ENCODE data around the gene MED8. TPM values are rescaled to one million over a fixed set of nuclear protein-coding genes. Genes with fewer than 3 reads are reported as not detected.

Gene MED8
- total and polyA plus RNA-seq, 7 experiments from 2014 or later, result 14.5 to 53.8 (median 30.1) TPM

DNA sequence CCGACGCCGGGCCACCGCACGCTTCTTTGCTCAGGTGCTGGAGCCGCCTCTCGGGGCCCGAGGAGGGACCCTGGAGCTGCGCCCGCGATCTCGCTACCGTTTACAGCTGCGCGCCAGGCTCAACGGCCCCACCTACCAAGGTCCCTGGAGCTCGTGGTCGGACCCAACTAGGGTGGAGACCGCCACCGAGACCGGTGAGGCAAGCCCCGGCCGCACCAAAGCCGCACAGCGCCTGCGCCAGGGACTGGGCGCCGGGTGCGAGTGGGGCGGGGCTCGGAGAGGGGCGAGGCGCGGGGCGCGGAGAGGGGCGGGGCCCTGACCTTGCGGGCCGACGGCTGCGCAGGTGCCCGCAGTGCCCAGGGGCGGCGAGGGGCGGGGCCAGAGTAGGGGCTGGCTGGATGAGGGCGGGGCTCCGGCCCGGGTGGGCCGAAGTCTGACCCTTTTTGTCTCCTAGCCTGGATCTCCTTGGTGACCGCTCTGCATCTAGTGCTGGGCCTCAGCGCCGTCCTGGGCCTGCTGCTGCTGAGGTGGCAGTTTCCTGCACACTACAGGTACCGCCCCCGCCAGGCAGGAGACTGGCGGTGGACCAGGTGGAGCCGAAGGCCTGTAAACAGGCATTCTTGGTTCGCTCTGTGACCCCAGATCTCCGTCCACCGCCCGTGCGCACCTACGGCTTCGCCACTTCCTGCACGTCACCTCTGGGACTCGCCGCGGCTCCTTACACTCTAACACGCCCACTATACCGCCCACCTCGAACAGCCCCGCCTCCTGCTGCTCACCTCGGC, 40.6 kb downstream of the MED8 start:
- peak overlapping the region; percentile 35 for H3K4me3 ChIP-seq (ENCODE audit: low read length)
- H3K4me1 ChIP-seq (ENCODE audit: control insufficient read depth in 2 of 2, insufficient read depth in 2 of 2, low read length in 2 of 2), result peaks cover 0 to 4% of the 10 kb centered on the region in 2 donors
- Mint-ChIP-seq H3K9me3 (no peaks in the 10 kb centered on the region), H3K4me3 (peak overlapping the region; percentile 68 to 89 (median 79)), H3K4me1 (peaks cover 8 to 11% (median 9%) of the 10 kb centered on the region in 7 donors), H3K27me3 (no peaks in the 10 kb centered on the region), H3K27ac (peak overlapping the region; percentile 60 to 97 (median 94)), H3K36me3 (no peaks in the 10 kb centered on the region)
- no peaks in the 10 kb centered on the region for H3K27me3 ChIP-seq (ENCODE audit: control insufficient read depth in 2 of 2, insufficient read depth in 2 of 2, low read length in 2 of 2)
- intact Hi-C loops (cut with micrococcal nuclease), result loop anchor here in 1 of 2 donors (1.0 kb wide), 2 partner anchors 9 to 19 kb away; partner anchors contain the start of genes CDC20 and ELOVL1
- no peaks in the 10 kb centered on the region for H3K9me3 ChIP-seq (ENCODE audit: control insufficient read depth in 2 of 3, low read length in 3 of 3)
- POLR2A ChIA-PET, result interaction anchor here (0.9 to 1.3 kb wide), 2 partner anchors 10 to 41 kb away, joined by 4 read pairs; partner anchors contain the start of gene CDC20
- DNase-seq, result peak; percentile 26 to 79 (median 58)
- H3K27ac ChIP-seq (ENCODE audit: low read depth, low read length), result peak overlapping the region; percentile 79
- no peaks in the 10 kb centered on the region for H3K36me3 ChIP-seq (ENCODE audit: control insufficient read depth in 2 of 3, insufficient read depth in 3 of 3, low read length in 3 of 3)
- CTCF ChIA-PET, result no interaction called here
- ATAC-seq, result peak; percentile 91

DNA sequence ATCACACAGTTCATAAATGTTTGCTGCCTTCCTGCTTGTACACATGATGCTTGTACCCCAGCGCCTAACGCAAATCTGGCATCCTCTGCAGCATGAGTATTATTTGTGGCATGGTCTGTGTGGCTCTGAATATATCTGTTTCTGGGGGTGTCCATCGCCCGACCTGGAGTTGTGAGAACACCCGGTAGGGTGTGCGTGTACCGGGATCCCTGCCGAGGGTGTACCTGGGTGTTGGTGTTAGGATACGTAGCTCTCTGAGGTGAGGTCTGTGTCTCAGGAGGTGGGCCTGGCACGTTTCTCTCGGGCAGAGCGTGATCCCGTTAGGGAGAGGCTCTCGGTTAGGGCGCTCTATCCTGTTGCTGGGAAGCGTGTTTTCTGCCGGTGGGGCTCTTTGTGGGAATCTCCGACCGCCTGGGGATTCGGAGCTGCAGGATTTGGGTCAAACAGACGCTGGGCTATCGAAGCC, 41.2 kb downstream of the MED8 start:
- peaks cover 8 to 11% (median 9%) of the 10 kb centered on the region in 7 donors for H3K4me1 Mint-ChIP-seq
- peak overlapping the region in 5 of 9 donors; percentile 23 to 85 (median 33) for H3K27ac Mint-ChIP-seq
- H3K9me3 Mint-ChIP-seq, result no peaks in the 10 kb centered on the region
- Histone ChIP-seq H3K9me3 (ENCODE audit: control insufficient read depth in 2 of 3, low read length in 3 of 3) (no peaks in the 10 kb centered on the region), H3K36me3 (ENCODE audit: control insufficient read depth in 2 of 3, insufficient read depth in 3 of 3, low read length in 3 of 3) (no peaks in the 10 kb centered on the region), H3K27ac (ENCODE audit: low read depth, low read length) (peak overlapping the region; percentile 79), H3K27me3 (ENCODE audit: control insufficient read depth in 2 of 2, insufficient read depth in 2 of 2, low read length in 2 of 2) (no peaks in the 10 kb centered on the region), H3K4me1 (ENCODE audit: control insufficient read depth in 2 of 2, insufficient read depth in 2 of 2, low read length in 2 of 2) (peaks cover 0 to 4% of the 10 kb centered on the region in 2 donors), H3K4me3 (ENCODE audit: low read length) (peak overlapping the region; percentile 27)
- ChIA-PET CTCF (no interaction called here), POLR2A (interaction anchor here (0.9 to 1.3 kb wide), 2 partner anchors 10 to 42 kb away, joined by 4 read pairs; partner anchors contain the start of gene CDC20)
- no peaks in the 10 kb centered on the region for H3K36me3 Mint-ChIP-seq
- ATAC-seq, result no peak
- peak overlapping the region in 6 of 10 donors; percentile 27 to 80 (median 61) for H3K4me3 Mint-ChIP-seq
- H3K27me3 Mint-ChIP-seq, result no peaks in the 10 kb centered on the region
- intact Hi-C loops (cut with micrococcal nuclease), result no loop called here
- no peak for DNase-seq

DNA sequence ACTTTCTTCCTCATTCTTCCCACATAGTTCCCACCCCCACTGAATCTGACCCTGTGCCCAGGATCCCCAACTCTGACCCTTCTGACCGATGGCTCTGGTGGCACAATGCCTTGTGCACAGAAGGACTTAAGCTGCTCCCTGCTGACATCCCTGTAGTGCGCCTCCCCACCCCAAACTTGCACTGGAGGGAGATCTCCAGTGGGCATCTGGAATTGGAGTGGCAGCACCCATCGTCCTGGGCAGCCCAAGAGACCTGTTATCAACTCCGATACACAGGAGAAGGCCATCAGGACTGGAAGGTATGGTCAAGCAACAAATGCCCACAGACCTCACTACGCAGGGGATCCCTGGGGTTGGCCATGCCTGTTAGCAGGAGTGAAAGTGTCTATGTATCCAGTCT, 43.0 kb downstream of the MED8 start:
- ChIA-PET POLR2A (no interaction called here), CTCF (no interaction called here)
- H3K27ac ChIP-seq (ENCODE audit: low read depth, low read length), result no peak overlapping the region
- H3K4me3 ChIP-seq (ENCODE audit: low read length), result no peak overlapping the region
- no peaks in the 10 kb centered on the region for H3K9me3 ChIP-seq (ENCODE audit: control insufficient read depth in 2 of 3, low read length in 3 of 3)
- Mint-ChIP-seq H3K27me3 (no peaks in the 10 kb centered on the region), H3K36me3 (no peaks in the 10 kb centered on the region), H3K27ac (no peak overlapping the region), H3K4me3 (no peak overlapping the region), H3K4me1 (peaks cover 5 to 11% (median 8%) of the 10 kb centered on the region in 7 donors), H3K9me3 (no peaks in the 10 kb centered on the region)
- ATAC-seq, result no peak
- peaks cover 0 to 4% of the 10 kb centered on the region in 2 donors for H3K4me1 ChIP-seq (ENCODE audit: control insufficient read depth in 2 of 2, insufficient read depth in 2 of 2, low read length in 2 of 2)
- DNase-seq, result no peak
- no peaks in the 10 kb centered on the region for H3K27me3 ChIP-seq (ENCODE audit: control insufficient read depth in 2 of 2, insufficient read depth in 2 of 2, low read length in 2 of 2)
- no peaks in the 10 kb centered on the region for H3K36me3 ChIP-seq (ENCODE audit: control insufficient read depth in 2 of 3, insufficient read depth in 3 of 3, low read length in 3 of 3)
- intact Hi-C loops (cut with micrococcal nuclease), result no loop called here

DNA sequence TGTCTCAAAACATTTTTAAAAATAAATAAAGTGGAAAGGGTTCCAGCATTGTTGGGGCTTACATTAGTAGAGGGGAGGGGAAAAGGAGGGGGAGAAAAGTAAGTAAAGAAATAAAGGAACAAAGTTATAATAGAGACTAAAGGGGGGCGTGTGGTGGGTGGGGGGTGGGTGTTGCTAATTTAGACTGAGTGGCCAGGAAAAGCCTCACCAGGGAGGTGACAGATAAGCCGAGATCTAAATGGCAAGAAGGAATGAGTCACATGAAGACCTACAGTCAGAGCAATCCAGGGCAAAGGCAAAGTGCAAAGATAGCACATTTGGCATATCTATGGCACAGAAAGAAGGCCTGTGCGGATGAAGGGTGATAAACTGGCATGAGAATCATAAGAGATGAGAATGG, 44.5 kb downstream of the MED8 start:
- no peak overlapping the region for H3K4me3 Mint-ChIP-seq
- no peak for DNase-seq

DNA sequence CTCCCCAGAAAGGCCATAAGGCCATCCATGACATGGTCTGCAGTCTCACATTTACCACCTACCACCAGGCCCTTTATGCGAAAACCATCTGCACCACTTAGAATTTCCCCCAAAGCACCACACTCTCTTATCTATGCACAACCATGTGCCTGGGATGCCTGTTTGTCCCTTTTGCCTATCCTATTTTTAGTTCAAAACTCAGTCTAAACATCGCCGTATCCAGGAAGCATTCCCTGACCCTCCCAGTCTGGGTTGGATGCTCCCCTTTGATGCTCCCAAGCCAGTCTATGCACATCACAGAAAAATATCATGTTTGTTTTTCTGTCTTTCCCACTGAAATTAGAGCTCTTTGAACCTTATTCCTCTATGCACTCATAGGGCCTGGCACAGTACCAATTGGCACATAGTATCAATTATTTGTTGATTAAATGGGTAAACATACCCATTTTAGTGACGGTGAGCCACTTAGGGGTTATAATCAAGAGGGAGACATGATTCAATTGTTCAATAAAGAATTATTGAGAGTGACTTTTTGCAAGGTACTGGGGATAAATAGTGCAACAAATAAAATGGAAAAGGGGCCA, 45.2 kb downstream of the MED8 start:
- Histone ChIP-seq H3K36me3 (ENCODE audit: control insufficient read depth in 2 of 3, insufficient read depth in 3 of 3, low read length in 3 of 3) (no peaks in the 10 kb centered on the region), H3K4me1 (ENCODE audit: control insufficient read depth in 2 of 2, insufficient read depth in 2 of 2, low read length in 2 of 2) (no peaks in the 10 kb centered on the region), H3K4me3 (ENCODE audit: low read length) (no peak overlapping the region), H3K9me3 (ENCODE audit: control insufficient read depth in 2 of 3, low read length in 3 of 3) (no peaks in the 10 kb centered on the region), H3K27me3 (ENCODE audit: control insufficient read depth in 2 of 2, insufficient read depth in 2 of 2, low read length in 2 of 2) (no peaks in the 10 kb centered on the region), H3K27ac (ENCODE audit: low read depth, low read length) (no peak overlapping the region)
- Mint-ChIP-seq H3K9me3 (no peaks in the 10 kb centered on the region), H3K4me1 (peaks cover under 1 to 3% (median 3%) of the 10 kb centered on the region in 7 donors), H3K36me3 (no peaks in the 10 kb centered on the region), H3K27ac (peak overlapping the region in 1 of 9 donors; percentile 2), H3K27me3 (peaks cover 0 to 5% (median 0%) of the 10 kb centered on the region in 5 donors), H3K4me3 (no peak overlapping the region)
- ATAC-seq (no peak), DNase-seq (no peak)
- intact Hi-C loops (cut with micrococcal nuclease), result no loop called here
- ChIA-PET POLR2A (no interaction called here), CTCF (no interaction called here)

More for the DNA sequence above, 44.5 kb downstream of the MED8 start:
- no peaks in the 10 kb centered on the region for H3K9me3 ChIP-seq (ENCODE audit: control insufficient read depth in 2 of 3, low read length in 3 of 3)
- H3K9me3 Mint-ChIP-seq, result no peaks in the 10 kb centered on the region
- no peaks in the 10 kb centered on the region for H3K36me3 ChIP-seq (ENCODE audit: control insufficient read depth in 2 of 3, insufficient read depth in 3 of 3, low read length in 3 of 3)
- CTCF ChIA-PET, result no interaction called here
- ATAC-seq, result no peak
- peaks cover 0 to 4% of the 10 kb centered on the region in 2 donors for H3K4me1 ChIP-seq (ENCODE audit: control insufficient read depth in 2 of 2, insufficient read depth in 2 of 2, low read length in 2 of 2)
- no peaks in the 10 kb centered on the region for H3K27me3 ChIP-seq (ENCODE audit: control insufficient read depth in 2 of 2, insufficient read depth in 2 of 2, low read length in 2 of 2)
- H3K4me3 ChIP-seq (ENCODE audit: low read length), result no peak overlapping the region
- H3K27me3 Mint-ChIP-seq, result peaks cover 0 to 5% (median 0%) of the 10 kb centered on the region in 5 donors
- H3K27ac ChIP-seq (ENCODE audit: low read depth, low read length), result no peak overlapping the region
- intact Hi-C loops (cut with micrococcal nuclease), result no loop called here
- H3K36me3 Mint-ChIP-seq, result no peaks in the 10 kb centered on the region
- POLR2A ChIA-PET, result interaction anchor here (0.6 kb wide), 1 partner anchor 108 kb away, joined by 4 read pairs; no protein-coding TSS in a partner anchor
- H3K27ac Mint-ChIP-seq, result no peak overlapping the region
- H3K4me1 Mint-ChIP-seq, result peaks cover 5 to 11% (median 8%) of the 10 kb centered on the region in 7 donors

DNA sequence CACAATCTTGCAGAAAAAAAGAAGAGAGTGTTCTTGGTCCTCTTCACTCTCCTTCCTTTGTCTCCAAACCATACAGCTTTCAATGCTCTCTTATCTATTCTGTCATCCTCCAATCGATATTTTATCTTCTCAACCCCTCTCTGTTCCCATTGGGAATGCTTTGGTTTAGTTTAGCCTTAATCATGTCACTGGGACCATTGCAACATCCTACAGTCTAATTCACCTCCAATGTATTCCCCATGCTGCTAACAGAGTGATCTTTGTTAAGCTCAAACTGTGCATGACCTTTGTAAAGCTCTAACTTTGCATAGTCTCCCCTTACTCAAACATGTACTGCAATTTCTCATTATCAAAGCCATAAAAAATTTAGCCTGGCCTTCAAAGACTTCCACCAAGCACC, 49.0 kb downstream of the MED8 start:
- H3K4me1 ChIP-seq (ENCODE audit: control insufficient read depth in 2 of 2, insufficient read depth in 2 of 2, low read length in 2 of 2), result no peaks in the 10 kb centered on the region
- ATAC-seq (no peak), DNase-seq (no peak)
- ChIA-PET CTCF (no interaction called here), POLR2A (no interaction called here)
- H3K36me3 ChIP-seq (ENCODE audit: control insufficient read depth in 2 of 3, insufficient read depth in 3 of 3, low read length in 3 of 3), result no peaks in the 10 kb centered on the region
- no peak overlapping the region for H3K27ac Mint-ChIP-seq
- no peaks in the 10 kb centered on the region for H3K9me3 ChIP-seq (ENCODE audit: control insufficient read depth in 2 of 3, low read length in 3 of 3)
- intact Hi-C loops (cut with micrococcal nuclease), result no loop called here
- peaks cover 0 to 5% (median 0%) of the 10 kb centered on the region in 5 donors for H3K27me3 Mint-ChIP-seq
- H3K27ac ChIP-seq (ENCODE audit: low read depth, low read length), result no peak overlapping the region
- no peak overlapping the region for H3K4me3 ChIP-seq (ENCODE audit: low read length)
- no peaks in the 10 kb centered on the region for H3K36me3 Mint-ChIP-seq
- no peak overlapping the region for H3K4me3 Mint-ChIP-seq
- peaks cover 0 to 3% (median 0%) of the 10 kb centered on the region in 7 donors for H3K4me1 Mint-ChIP-seq
- no peaks in the 10 kb centered on the region for H3K9me3 Mint-ChIP-seq
- H3K27me3 ChIP-seq (ENCODE audit: control insufficient read depth in 2 of 2, insufficient read depth in 2 of 2, low read length in 2 of 2), result no peaks in the 10 kb centered on the region

Measured in naive thymus-derived CD4-positive, alpha-beta T cell (primary cell).